Glomerular visceral epithelial cell (primary cell): ENCODE results near the gene COL9A3.
"Not testable (repeated sequence)": the region's sequence is repeated elsewhere in the genome, so short reads cannot be mapped to it uniquely, and the experiment has no call there.

Source experiments
- DNase-seq: peaks from one replicate; pipeline ENCODE4 v3.0.0-alpha.2; 2016; ENCODE audit errors: extremely low spot score

COL9A3 gene

GRCh38 chr20:62835931-62836861 is 19.3 kb downstream of the COL9A3 start:
- no peak for DNase-seq

- DNase-seq = no peak
These were observed 20.2 kb downstream of the COL9A3 start for GRCh38 chr20:62836967-62837490.

DNA sequence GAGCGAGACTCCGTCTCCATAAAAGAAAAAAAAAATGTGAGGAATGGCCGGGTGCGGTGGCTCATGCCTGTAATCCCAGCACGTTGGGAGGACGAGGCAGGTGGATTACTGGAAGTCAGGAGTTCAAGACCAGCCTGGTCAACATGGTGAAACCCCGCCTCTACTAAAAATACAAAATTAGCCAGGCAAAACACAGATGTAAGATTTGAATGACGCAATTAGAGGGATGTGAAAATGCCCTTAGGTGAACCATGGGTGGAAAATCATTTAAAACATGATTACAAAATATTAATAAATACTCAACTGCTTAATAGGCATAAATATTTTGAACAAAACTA is 20.9 kb downstream of the COL9A3 start:
- no peak for DNase-seq

GRCh38 chr20:62838128-62838891 is 21.5 kb downstream of the COL9A3 start:
- DNase-seq = no peak

DNA sequence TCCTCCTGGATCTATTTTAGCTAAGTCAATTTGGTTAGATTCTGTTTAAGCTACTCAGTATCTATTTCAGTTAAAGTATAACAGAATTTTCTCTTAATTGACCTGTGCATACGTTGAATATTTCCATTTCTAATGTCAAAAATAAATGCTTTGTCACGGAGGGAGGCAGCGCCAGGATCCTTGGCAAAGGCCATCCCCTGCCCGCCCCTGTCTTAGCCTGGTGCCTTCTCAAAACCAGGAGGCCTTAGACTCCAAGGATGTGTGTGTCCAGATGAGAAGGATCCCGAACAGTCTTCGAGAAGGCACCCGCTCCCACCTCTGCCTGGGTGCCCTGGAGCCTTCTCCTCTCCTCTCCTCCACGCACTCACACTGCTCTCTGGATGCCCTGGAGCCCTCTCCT is 22.4 kb downstream of the COL9A3 start:
- DNase-seq = no peak

DNA sequence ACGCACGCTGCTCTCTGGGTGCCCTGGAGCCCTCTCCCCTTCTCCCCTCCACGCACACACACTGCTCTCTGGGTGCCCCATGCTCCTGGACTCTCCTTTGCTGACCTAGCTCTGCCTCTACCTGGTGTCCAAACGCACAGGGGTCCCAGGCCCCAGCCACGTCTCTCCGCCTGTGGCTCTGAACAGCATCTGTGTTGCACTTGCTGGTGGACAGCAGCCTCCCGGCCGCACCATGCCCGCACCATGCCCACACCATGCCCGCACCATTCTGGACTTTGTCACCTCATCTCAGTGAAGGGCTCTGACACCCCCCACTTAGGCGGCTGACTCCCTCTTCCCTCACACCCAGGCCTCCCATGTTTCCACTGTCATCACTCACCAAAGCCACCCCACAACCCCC is 23.0 kb downstream of the COL9A3 start:
- DNase-seq = no peak

- DNase-seq = no peak
These were observed 23.7 kb downstream of the COL9A3 start for GRCh38 chr20:62840244-62841197.

- no peak for DNase-seq
These were observed 24.9 kb downstream of the COL9A3 start for GRCh38 chr20:62841705-62842212.

GRCh38 chr20:62843656-62844055 is 26.8 kb downstream of the COL9A3 start:
- no peak for DNase-seq

- no peak for DNase-seq
These were observed 27.3 kb downstream of the COL9A3 start for GRCh38 chr20:62844182-62844581.

DNA sequence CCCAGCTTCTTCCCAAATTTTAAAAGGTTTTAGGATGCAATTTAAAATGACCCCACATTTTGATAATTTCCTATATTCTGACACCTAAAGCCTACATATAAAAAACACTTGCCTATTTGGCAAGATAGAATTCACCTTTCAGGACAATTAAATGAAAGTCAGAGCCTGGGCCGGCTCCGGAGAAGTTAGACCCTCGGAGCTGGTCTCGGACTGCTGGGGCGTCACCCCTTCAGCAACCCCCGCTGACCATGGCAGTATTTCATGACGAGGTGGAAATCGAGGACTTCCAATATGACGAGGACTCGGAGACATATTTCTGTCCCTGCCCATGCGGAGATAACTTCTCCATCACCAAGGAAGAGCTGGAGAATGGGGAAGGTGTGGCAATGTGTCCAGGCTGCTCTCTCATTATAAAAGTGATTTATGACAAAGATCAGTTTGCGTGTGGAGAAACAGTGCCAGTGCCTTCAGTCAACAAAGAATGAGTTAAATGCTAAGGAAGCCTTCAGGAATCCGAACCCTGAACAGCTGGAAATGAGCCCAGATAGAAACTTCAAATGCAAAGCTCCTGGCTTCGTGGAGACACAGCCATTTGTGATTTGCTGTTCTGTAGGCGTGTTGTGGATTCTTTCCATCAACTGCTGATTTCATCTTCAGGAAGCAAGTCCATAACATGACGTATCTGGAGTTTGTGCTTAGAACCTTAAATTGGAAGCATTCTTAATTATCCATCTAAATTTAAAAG is 28.7 kb downstream of the COL9A3 start:
- DNase-seq = no peak

GRCh38 chr20:62846166-62846890 is 29.5 kb downstream of the COL9A3 start:
- DNase-seq = no peak

- DNase-seq = not testable (repeated sequence)
These were observed 32.1 kb downstream of the COL9A3 start for GRCh38 chr20:62848917-62849316.

- no peak for DNase-seq
These were observed 32.6 kb downstream of the COL9A3 start for GRCh38 chr20:62849431-62849830.

GRCh38 chr20:62850333-62850974 is 33.6 kb downstream of the COL9A3 start:
- DNase-seq = no peak

DNA sequence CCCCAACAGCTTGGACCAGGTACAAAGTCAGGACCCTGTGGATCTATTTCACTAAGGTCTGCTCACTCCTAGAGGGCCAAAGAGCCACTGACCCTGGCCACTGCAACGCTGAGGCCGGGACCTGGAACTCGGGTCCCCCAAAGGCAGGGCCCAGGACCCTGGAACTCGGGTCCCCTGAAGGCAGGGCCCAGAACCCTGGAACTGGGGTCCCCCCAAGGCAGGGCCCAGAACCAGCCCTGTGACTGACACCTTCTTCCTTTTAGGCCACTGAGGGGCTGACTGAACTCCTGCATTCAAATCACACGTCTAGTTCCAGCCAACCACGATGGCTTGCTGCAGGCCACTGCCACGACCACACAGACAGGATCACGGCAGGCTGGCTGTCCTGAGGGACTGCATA is 35.3 kb downstream of the COL9A3 start:
- DNase-seq = no peak

- DNase-seq = no peak
These were observed 36.0 kb downstream of the COL9A3 start for GRCh38 chr20:62852841-62853240.

- DNase-seq = not testable (repeated sequence)
These were observed 36.5 kb downstream of the COL9A3 start for GRCh38 chr20:62853304-62853703.

DNA sequence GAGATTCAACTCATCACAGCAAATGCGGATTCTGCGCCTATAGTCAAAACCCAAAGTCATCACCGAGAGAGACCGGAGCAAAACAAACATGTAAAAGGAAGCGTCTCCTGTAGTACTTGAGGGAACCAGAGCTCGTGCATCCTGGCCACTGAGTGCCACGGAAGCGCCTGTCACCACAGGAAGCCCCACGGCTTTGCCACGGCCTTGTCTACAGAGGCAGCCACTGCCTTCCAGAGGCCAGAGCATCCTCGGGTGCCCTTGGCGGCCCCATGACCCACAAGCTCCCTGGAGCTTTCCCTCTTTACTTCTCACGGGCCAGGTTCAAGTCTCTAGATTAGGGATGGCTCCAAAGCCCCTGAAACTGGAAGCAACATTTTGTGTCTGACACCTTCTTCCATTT is 37.3 kb downstream of the COL9A3 start:
- no peak for DNase-seq

DNA sequence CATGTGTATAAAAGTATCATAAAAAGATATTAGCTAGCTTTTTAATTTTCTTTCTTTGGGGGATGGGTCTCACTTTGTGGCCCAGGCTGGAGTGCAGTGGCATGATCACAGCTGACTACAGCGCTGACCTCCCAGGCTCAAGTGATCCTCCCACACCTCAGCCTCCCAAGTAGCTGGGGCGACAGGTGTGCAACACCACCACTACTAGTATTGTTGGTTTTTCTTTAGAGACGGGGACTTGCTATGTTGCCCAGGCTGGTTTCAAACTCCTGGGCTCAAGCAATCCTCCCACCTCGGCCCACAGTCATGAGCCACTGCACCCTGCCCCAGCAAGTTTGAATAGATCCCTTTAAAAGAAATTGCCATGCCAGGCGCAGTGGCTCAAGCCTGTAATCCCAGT is 38.3 kb downstream of the COL9A3 start:
- DNase-seq = no peak
